GM15510 (cell line): ENCODE measurements around the gene RAB37.

Experiments
- POLR2A ChIP-seq: IDR thresholded peaks from 3 replicates; pipeline ENCODE4 v1.6.1; 2011; ENCODE audit warnings: borderline replicate concordance; ENCODE audit not compliant: insufficient read length; ENCODE audit errors: extremely low read depth

RAB37 gene

DNA sequence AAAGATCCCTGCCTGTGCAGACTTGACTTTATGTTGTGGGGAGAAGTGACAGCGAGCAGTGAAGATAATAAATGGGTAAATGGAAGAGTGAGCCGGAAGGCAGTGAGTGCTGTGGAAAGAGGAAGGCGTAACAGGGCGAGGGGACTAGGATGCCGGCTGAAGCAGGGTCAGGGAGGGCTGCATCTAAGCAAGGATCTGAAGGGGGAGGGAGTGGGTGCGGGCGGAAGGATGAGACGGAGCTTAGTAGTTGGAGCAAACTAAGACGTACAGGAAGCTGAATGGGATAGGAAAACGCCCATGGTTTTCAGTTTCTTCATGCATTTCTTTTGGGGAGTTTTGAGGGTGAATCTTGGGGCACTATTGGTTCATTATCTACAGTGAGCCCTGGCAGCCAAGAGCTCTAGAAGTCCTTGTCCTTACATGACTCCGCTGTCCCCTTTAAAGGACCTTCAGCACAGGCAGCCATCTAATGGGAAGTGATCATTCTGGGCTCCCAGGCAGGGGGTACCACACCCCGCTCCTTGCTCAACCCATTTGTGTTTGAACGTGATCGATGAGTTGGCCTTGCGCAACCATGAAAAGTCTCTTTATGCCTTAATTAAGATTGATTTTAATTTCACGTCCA is 49.5 kb downstream of the RAB37 start:
- TF ChIP-seq POLR2A: no peak

DNA sequence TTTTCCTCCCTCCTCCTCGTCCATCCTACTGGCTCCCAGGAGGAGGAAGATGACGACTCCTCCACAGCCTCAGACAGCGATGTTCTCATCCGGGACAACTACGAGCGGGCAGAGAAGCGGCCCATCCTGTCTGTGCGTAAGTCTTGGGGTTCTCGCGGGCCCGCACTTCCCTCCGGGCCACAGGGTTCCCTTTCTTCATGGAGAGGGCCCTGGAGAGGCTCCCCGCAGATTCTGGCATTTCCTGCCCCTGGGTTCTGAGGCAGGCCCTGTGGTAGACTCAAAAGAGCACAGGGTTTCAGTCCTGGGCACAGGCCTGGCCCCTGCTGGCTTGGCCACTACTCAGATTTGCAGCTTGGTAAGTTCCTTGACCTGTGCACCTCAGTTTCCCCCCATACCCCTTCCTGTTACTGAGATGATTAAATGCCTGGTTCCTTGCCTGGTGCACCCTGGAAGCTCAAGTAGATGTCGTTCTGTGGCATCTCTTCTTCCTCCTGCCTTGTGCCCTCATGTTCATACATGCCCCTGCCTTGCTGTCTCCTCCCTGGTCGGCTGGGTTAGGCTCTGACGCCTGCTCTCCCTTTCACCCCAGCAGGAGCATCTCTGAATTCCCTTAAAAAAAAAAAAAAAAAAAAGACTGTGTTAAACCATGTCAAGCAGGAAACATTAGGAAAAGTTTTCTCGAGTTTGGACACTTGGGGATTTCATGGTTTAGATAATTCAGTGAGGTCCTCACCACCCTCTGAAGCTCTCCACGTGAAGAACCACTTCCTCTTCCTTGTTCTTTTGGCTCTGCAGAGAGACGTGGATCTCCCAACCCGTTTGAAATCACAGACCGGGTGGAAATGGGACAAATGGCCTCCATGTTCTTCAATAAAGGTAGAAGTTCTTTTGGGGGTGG is 53.4 kb downstream of the RAB37 start:
- TF ChIP-seq POLR2A: no peak

DNA sequence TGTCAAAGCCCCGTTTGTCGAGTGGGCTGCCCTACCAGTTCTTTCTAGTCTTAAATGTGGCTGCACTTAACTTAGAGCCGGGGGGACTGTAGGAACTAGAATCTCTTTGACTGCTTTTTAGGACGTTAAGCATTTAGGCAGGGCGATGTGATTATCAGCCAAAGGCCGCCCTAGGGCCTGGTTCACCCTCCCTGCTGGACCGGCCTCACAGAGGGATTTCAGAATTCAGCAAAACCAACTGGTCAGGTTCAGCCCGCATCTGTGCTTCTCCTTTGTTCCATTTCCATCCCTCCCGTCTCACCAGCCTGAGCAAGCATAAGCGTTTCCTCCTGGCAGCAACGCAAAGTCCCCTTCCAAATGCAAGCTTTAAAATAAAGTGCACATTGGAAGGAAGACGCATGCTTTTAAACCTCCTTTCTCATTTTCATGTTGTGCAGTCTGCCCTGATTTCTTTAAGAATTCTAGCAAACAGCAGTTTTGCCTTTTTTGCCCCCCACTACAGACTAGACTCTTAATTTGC is 55.6 kb downstream of the RAB37 start:
- no peak for TF ChIP-seq POLR2A

- no peak for TF ChIP-seq POLR2A
Observed at GRCh38 chr17:74795327-74796020, 58.4 kb downstream of the RAB37 start.

DNA sequence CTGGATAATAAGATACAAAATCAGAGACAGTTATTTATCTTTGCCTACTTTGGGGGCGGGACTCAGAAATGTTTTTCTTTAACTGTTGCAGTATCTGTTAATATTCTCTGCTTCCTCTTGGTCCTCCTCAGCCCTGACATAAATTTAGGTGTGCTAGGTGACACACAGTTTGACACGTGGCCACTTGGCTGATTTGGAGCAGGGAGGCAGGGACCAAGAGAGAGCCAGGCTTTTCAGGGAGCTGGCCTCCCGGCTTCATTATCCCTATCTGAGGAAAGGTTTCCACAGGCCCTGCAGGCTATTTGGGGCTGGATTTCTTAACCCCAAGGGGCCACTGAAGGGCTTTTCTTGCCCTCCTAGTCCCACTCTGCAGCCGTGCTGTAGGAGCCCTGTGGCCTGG is 59.2 kb downstream of the RAB37 start:
- no peak for TF ChIP-seq POLR2A

- TF ChIP-seq POLR2A: no peak
Observed at GRCh38 chr17:74796866-74797265, 59.8 kb downstream of the RAB37 start.
